WTC11 (cell line): ENCODE measurements around the gene TNKS2. TPM values are rescaled to one million over a fixed set of nuclear protein-coding genes. Genes with fewer than 3 reads are reported as not detected.

Source experiments
- ATAC-seq: fragments of 200-7000 bp; cut with Tn5 transposase; 2 replicates; pipeline ENCODE4 v1.10.0; 2021; ENCODE audit warnings: mild to moderate bottlenecking, moderate library complexity
- CTCF ChIA-PET: fragments of 300-600 bp; sonication (Branson Sonifier 250); formaldehyde crosslinking; loops from one replicate; lab custom pipeline; 2021; ENCODE audit warnings: antibody characterized with exemption; lab: Charles Lee
- POLR2A ChIA-PET: fragments of 350-600 bp; sonication (Branson Sonifier 250); formaldehyde crosslinking; loops from one replicate; lab custom pipeline; 2021; ENCODE audit warnings: antibody characterized with exemption; lab: Charles Lee
- DNase-seq: peaks from one replicate; pipeline ENCODE4 v3.0.0; 2021; ENCODE audit warnings: low spot score
- H3K27ac Mint-ChIP-seq: 2 replicates; pipeline ENCODE4 v1.8.0; 2021; ENCODE audit warnings: mixed read lengths
- H3K27me3 Mint-ChIP-seq: 2 replicates; pipeline ENCODE4 v1.8.0; 2021; ENCODE audit warnings: low read depth, mild to moderate bottlenecking, moderate library complexity, mixed read lengths
- H3K36me3 Mint-ChIP-seq: 2 replicates; pipeline ENCODE4 v1.8.0; 2021; ENCODE audit warnings: mixed read lengths
- H3K4me1 Mint-ChIP-seq: 2 replicates; pipeline ENCODE4 v1.8.0; 2022; ENCODE audit warnings: mixed read lengths
- H3K4me3 Mint-ChIP-seq: 2 replicates; pipeline ENCODE4 v1.8.0; 2021; ENCODE audit warnings: mild to moderate bottlenecking, moderate library complexity, mixed read lengths
- H3K9me3 Mint-ChIP-seq: 2 replicates; pipeline ENCODE4 v1.8.0; 2021; ENCODE audit warnings: mixed read lengths
- ELF4 ChIP-seq: sonication (generic); formaldehyde crosslinking; IDR thresholded peaks from 2 replicates; pipeline ENCODE4 v1.8.1; 2022; ENCODE audit warnings: low read depth, mild to moderate bottlenecking, moderate library complexity, missing genetic modification reagents
- FOXJ3 ChIP-seq: sonication (generic); formaldehyde crosslinking; IDR thresholded peaks from 2 replicates; pipeline ENCODE4 v1.9.0; 2021; ENCODE audit warnings: missing genetic modification reagents, mild to moderate bottlenecking, borderline replicate concordance
- GABPB1 ChIP-seq: sonication (generic); formaldehyde crosslinking; IDR thresholded peaks from 2 replicates; pipeline ENCODE4 v1.8.1; 2023; ENCODE audit warnings: mild to moderate bottlenecking, missing genetic modification reagents
- JUN ChIP-seq: sonication (generic); formaldehyde crosslinking; IDR thresholded peaks from 2 replicates; pipeline ENCODE4 v1.8.0; 2023; ENCODE audit warnings: mild to moderate bottlenecking, missing genetic modification reagents
- NFATC4 ChIP-seq: fragments of 250-450 bp; sonication (Bioruptor Pico); IDR thresholded peaks from 2 replicates; pipeline ENCODE4 v1.9.0; 2021; ENCODE audit warnings: mild to moderate bottlenecking
- RORB ChIP-seq: fragments of 250-450 bp; sonication (Bioruptor Pico); IDR thresholded peaks from 2 replicates; pipeline ENCODE4 v1.9.0; 2021; ENCODE audit warnings: mild to moderate bottlenecking
- ZNF219 ChIP-seq: sonication (generic); formaldehyde crosslinking; IDR thresholded peaks from 2 replicates; pipeline ENCODE4 v1.8.0; 2023; ENCODE audit warnings: missing genetic modification reagents, mild to moderate bottlenecking, borderline replicate concordance
- total RNA-seq: library from RNA; stranded (reverse); gene quantifications from 3 replicates; pipeline ENCODE4 v1.2.3, GENCODE V29; 2021
- TF ChIP-seq, protein P1 (sequence below): sonication (generic); formaldehyde crosslinking; IDR thresholded peaks from 2 replicates; pipeline ENCODE4 v1.8.0; 2022; ENCODE audit warnings: mild to moderate bottlenecking, missing genetic modification reagents
- TF ChIP-seq, protein P2 (sequence below): sonication (generic); formaldehyde crosslinking; IDR thresholded peaks from 2 replicates; pipeline ENCODE4 v1.8.1; 2023; ENCODE audit warnings: mild to moderate bottlenecking, missing genetic modification reagents, moderate library complexity
- TF ChIP-seq, protein P3 (sequence below): sonication (generic); formaldehyde crosslinking; IDR thresholded peaks from 2 replicates; pipeline ENCODE4 v1.8.0; 2023; ENCODE audit warnings: mild to moderate bottlenecking, missing genetic modification reagents
- TF ChIP-seq, protein P4 (sequence below): sonication (generic); formaldehyde crosslinking; conservative IDR thresholded peaks from 2 replicates; pipeline ENCODE4 v1.8.1; 2022; ENCODE audit warnings: mild to moderate bottlenecking, missing genetic modification reagents
- TF ChIP-seq, protein P5 (sequence below): fragments of 200-600 bp; IDR thresholded peaks from 2 replicates; pipeline ENCODE4 v1.8.0; 2022; ENCODE audit warnings: antibody characterized with exemption
- TF ChIP-seq, protein P6 (sequence below): sonication (generic); formaldehyde crosslinking; IDR thresholded peaks from 2 replicates; pipeline ENCODE4 v1.8.1; 2022; ENCODE audit warnings: low read depth, mild to moderate bottlenecking, moderate library complexity, missing genetic modification reagents, borderline replicate concordance
- TF ChIP-seq, protein P7 (sequence below): sonication (generic); formaldehyde crosslinking; IDR thresholded peaks from 2 replicates; pipeline ENCODE4 v1.8.0; 2022; ENCODE audit warnings: missing genetic modification reagents
- TF ChIP-seq, protein P8 (sequence below): fragments of 250-450 bp; sonication (Bioruptor Pico); IDR thresholded peaks from 2 replicates; pipeline ENCODE4 v1.9.0; 2021; ENCODE audit warnings: mild to moderate bottlenecking
- TF ChIP-seq, protein P9 (sequence below): sonication (generic); formaldehyde crosslinking; IDR thresholded peaks from 2 replicates; pipeline ENCODE4 v1.8.1; 2022; ENCODE audit warnings: low read depth, missing genetic modification reagents, borderline replicate concordance

TNKS2 gene
- total RNA-seq, 1 experiment from 2014 or later = 53.5 TPM

DNA sequence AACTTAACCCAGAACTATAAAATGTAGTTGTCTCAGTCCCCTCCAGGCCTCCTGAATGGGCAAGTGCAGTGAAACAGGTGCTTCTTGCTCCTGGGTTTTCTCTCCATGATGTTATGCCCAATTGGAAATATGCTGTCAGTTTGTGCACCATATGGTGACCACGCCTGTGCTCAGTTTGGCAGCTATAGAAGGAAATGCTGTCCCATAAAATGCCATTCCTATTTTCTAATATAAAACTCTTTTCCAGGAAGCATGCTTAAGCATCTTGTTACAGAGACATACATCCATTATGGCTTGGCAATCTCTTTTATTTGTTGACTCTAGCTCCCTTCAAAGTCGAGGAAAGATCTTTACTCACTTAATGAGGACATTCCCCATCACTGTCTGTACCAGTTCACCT lies 65.9 kb downstream of the TNKS2 start (continued):
- TF ChIP-seq, protein P1, sequence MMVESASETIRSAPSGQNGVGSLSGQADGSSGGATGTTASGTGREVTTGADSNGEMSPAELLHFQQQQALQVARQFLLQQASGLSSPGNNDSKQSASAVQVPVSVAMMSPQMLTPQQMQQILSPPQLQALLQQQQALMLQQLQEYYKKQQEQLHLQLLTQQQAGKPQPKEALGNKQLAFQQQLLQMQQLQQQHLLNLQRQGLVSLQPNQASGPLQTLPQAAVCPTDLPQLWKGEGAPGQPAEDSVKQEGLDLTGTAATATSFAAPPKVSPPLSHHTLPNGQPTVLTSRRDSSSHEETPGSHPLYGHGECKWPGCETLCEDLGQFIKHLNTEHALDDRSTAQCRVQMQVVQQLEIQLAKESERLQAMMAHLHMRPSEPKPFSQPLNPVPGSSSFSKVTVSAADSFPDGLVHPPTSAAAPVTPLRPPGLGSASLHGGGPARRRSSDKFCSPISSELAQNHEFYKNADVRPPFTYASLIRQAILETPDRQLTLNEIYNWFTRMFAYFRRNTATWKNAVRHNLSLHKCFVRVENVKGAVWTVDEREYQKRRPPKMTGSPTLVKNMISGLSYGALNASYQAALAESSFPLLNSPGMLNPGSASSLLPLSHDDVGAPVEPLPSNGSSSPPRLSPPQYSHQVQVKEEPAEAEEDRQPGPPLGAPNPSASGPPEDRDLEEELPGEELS = no peak
- no peak for TF ChIP-seq ZNF219 (CRISPR knock-in tag)
- TF ChIP-seq, protein P2, sequence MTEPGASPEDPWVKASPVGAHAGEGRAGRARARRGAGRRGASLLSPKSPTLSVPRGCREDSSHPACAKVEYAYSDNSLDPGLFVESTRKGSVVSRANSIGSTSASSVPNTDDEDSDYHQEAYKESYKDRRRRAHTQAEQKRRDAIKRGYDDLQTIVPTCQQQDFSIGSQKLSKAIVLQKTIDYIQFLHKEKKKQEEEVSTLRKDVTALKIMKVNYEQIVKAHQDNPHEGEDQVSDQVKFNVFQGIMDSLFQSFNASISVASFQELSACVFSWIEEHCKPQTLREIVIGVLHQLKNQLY (CRISPR knock-in tag) = no peak
- TF ChIP-seq, protein P3, sequence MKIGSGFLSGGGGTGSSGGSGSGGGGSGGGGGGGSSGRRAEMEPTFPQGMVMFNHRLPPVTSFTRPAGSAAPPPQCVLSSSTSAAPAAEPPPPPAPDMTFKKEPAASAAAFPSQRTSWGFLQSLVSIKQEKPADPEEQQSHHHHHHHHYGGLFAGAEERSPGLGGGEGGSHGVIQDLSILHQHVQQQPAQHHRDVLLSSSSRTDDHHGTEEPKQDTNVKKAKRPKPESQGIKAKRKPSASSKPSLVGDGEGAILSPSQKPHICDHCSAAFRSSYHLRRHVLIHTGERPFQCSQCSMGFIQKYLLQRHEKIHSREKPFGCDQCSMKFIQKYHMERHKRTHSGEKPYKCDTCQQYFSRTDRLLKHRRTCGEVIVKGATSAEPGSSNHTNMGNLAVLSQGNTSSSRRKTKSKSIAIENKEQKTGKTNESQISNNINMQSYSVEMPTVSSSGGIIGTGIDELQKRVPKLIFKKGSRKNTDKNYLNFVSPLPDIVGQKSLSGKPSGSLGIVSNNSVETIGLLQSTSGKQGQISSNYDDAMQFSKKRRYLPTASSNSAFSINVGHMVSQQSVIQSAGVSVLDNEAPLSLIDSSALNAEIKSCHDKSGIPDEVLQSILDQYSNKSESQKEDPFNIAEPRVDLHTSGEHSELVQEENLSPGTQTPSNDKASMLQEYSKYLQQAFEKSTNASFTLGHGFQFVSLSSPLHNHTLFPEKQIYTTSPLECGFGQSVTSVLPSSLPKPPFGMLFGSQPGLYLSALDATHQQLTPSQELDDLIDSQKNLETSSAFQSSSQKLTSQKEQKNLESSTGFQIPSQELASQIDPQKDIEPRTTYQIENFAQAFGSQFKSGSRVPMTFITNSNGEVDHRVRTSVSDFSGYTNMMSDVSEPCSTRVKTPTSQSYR (CRISPR knock-in tag) = no peak

DNA sequence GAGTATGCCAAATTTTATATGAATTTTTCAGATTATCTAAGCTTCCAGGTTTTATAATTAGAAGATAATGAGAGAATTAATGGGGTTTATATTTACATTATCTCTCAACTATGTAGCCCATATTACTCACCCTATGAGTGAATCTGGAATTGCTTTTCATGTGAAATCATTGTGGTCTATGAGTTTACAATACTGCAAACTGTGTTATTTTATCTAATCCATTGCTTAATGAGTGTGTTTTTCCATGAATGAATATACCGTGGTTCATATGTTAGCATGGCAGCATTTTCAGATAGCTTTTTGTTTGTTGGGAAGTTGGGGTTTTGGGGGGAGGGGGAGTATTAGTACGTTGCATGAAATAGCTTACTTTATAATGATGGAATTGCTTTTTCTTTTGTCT lies 66.5 kb downstream of the TNKS2 start:
- Mint-ChIP-seq H3K36me3 (peaks cover 26% of the 10 kb centered on the region), H3K4me1 (peaks cover 38% of the 10 kb centered on the region), H3K9me3 (no peaks in the 10 kb centered on the region), H3K27me3 (no peaks in the 10 kb centered on the region)
- POLR2A ChIA-PET = no interaction called here
- no peak for DNase-seq
- TF ChIP-seq, protein P4, sequence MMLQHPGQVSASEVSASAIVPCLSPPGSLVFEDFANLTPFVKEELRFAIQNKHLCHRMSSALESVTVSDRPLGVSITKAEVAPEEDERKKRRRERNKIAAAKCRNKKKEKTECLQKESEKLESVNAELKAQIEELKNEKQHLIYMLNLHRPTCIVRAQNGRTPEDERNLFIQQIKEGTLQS (CRISPR knock-in tag) = no peak
- no peak for TF ChIP-seq JUN (CRISPR knock-in tag)
- TF ChIP-seq, all 79 proteins: peak for 0
- Mint-ChIP-seq H3K4me3 (no peak overlapping the region), H3K27ac (peak overlapping the region; percentile 81)
- no peak for ATAC-seq
- CTCF ChIA-PET = interaction anchor here (0.5 to 3.1 kb wide), 6 partner anchors 8 to 106 kb away, joined by 3 to 14 read pairs (median 4); no protein-coding TSS in a partner anchor

DNA sequence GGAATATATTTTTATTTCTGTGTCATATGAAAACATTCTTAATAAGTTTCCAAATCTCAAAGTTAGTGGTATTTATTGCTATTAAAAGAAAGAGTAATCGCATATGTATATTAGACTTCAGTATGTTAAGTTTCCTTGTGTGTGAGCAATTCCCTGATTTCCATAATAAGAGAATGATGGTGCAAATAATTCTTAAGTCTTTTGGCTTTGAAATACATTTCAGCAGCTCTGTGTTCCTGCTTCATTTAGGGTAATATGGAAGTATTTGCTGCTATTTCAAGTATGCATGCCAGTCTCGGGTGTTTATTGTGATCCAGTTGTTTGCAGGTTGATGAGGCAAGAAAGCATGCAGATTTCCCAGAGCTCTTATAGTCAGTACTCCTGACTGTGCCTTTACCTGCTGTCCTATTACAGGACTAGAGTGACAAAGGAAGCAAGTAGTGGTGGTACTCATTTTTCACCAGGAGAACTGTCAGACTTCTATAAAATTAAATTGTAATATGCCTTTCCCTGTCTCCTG lies 67.4 kb downstream of the TNKS2 start:
- Mint-ChIP-seq H3K27me3 (no peaks in the 10 kb centered on the region), H3K9me3 (no peaks in the 10 kb centered on the region), H3K4me3 (no peak overlapping the region), H3K36me3 (peaks cover 22% of the 10 kb centered on the region), H3K4me1 (peaks cover 38% of the 10 kb centered on the region), H3K27ac (peak overlapping the region; percentile 59)
- ATAC-seq (peak; percentile 46), DNase-seq (no peak)
- CTCF ChIA-PET = interaction anchor here (0.9 to 3.1 kb wide), 6 partner anchors 9 to 107 kb away, joined by 3 to 14 read pairs (median 4); no protein-coding TSS in a partner anchor
- POLR2A ChIA-PET = no interaction called here
- no peak for TF ChIP-seq ELF4
- TF ChIP-seq NFATC4 (CRISPR knock-in tag) = no peak
- no peak for TF ChIP-seq FOXJ3
- TF ChIP-seq, protein P5, sequence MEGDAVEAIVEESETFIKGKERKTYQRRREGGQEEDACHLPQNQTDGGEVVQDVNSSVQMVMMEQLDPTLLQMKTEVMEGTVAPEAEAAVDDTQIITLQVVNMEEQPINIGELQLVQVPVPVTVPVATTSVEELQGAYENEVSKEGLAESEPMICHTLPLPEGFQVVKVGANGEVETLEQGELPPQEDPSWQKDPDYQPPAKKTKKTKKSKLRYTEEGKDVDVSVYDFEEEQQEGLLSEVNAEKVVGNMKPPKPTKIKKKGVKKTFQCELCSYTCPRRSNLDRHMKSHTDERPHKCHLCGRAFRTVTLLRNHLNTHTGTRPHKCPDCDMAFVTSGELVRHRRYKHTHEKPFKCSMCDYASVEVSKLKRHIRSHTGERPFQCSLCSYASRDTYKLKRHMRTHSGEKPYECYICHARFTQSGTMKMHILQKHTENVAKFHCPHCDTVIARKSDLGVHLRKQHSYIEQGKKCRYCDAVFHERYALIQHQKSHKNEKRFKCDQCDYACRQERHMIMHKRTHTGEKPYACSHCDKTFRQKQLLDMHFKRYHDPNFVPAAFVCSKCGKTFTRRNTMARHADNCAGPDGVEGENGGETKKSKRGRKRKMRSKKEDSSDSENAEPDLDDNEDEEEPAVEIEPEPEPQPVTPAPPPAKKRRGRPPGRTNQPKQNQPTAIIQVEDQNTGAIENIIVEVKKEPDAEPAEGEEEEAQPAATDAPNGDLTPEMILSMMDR = no peak
- TF ChIP-seq RORB (CRISPR knock-in tag) = no peak
- TF ChIP-seq, protein P6, sequence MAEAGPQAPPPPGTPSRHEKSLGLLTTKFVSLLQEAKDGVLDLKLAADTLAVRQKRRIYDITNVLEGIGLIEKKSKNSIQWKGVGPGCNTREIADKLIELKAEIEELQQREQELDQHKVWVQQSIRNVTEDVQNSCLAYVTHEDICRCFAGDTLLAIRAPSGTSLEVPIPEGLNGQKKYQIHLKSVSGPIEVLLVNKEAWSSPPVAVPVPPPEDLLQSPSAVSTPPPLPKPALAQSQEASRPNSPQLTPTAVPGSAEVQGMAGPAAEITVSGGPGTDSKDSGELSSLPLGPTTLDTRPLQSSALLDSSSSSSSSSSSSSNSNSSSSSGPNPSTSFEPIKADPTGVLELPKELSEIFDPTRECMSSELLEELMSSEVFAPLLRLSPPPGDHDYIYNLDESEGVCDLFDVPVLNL (CRISPR knock-in tag) = no peak
- TF ChIP-seq, protein P4 (CRISPR knock-in tag) = no peak
- TF ChIP-seq, protein P7, sequence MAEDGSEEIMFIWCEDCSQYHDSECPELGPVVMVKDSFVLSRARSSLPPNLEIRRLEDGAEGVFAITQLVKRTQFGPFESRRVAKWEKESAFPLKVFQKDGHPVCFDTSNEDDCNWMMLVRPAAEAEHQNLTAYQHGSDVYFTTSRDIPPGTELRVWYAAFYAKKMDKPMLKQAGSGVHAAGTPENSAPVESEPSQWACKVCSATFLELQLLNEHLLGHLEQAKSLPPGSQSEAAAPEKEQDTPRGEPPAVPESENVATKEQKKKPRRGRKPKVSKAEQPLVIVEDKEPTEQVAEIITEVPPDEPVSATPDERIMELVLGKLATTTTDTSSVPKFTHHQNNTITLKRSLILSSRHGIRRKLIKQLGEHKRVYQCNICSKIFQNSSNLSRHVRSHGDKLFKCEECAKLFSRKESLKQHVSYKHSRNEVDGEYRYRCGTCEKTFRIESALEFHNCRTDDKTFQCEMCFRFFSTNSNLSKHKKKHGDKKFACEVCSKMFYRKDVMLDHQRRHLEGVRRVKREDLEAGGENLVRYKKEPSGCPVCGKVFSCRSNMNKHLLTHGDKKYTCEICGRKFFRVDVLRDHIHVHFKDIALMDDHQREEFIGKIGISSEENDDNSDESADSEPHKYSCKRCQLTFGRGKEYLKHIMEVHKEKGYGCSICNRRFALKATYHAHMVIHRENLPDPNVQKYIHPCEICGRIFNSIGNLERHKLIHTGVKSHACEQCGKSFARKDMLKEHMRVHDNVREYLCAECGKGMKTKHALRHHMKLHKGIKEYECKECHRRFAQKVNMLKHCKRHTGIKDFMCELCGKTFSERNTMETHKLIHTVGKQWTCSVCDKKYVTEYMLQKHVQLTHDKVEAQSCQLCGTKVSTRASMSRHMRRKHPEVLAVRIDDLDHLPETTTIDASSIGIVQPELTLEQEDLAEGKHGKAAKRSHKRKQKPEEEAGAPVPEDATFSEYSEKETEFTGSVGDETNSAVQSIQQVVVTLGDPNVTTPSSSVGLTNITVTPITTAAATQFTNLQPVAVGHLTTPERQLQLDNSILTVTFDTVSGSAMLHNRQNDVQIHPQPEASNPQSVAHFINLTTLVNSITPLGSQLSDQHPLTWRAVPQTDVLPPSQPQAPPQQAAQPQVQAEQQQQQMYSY (CRISPR knock-in tag) = no peak
- TF ChIP-seq, protein P8, sequence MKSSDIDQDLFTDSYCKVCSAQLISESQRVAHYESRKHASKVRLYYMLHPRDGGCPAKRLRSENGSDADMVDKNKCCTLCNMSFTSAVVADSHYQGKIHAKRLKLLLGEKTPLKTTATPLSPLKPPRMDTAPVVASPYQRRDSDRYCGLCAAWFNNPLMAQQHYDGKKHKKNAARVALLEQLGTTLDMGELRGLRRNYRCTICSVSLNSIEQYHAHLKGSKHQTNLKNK (CRISPR knock-in tag) = no peak
- TF ChIP-seq, protein P9, sequence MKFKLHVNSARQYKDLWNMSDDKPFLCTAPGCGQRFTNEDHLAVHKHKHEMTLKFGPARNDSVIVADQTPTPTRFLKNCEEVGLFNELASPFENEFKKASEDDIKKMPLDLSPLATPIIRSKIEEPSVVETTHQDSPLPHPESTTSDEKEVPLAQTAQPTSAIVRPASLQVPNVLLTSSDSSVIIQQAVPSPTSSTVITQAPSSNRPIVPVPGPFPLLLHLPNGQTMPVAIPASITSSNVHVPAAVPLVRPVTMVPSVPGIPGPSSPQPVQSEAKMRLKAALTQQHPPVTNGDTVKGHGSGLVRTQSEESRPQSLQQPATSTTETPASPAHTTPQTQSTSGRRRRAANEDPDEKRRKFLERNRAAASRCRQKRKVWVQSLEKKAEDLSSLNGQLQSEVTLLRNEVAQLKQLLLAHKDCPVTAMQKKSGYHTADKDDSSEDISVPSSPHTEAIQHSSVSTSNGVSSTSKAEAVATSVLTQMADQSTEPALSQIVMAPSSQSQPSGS (CRISPR knock-in tag) = no peak
- no peak for TF ChIP-seq GABPB1 (CRISPR knock-in tag)
